Right lobe of liver (tissue), 6 donors: Measurements from ENCODE around the gene MAP3K14. TPM values are rescaled to one million over a fixed set of nuclear protein-coding genes. Genes with fewer than 3 reads are reported as not detected.
A peak's percentile ranks its signal among the peaks of the same experiment; 100 is the strongest.

Source experiments
- ATAC-seq, 4 donors: fragments of 200-7000 bp; cut with Tn5 transposase; one replicate each; pipeline ENCODE4 v1.9.1; 2020; ENCODE audit warnings: mild to moderate bottlenecking in 4 of 4, moderate library complexity in 4 of 4
- DNase-seq, 3 donors: peaks; one replicate each; pipeline ENCODE4 v3.0.0-alpha.2; 2020
- H3K27ac ChIP-seq, 3 donors: fragments of 200-600 bp; one replicate each; pipeline ENCODE4 v1.8.0; 2022
- H3K27me3 ChIP-seq, 2 donors: fragments of 200-600 bp; one replicate each; pipeline ENCODE4 v1.8.0; 2022
- H3K36me3 ChIP-seq, 4 donors: fragments of 200-600 bp; sonication (generic) in 1 of 4; one replicate each; pipeline versions ENCODE4 v1.5.1 to v1.8.0; 2017 to 2022; ENCODE audit warnings: control low read depth in 1 of 4
- H3K4me1 ChIP-seq, 4 donors: fragments of 200-600 bp; sonication (generic) in 1 of 4; one replicate each; pipeline versions ENCODE4 v1.5.1 to v1.8.0; 2017 to 2022; ENCODE audit warnings: control low read depth in 1 of 4
- H3K4me3 ChIP-seq, 3 donors: fragments of 200-600 bp; one replicate each; pipeline ENCODE4 v1.8.0; 2022
- H3K9me3 ChIP-seq, 4 donors: fragments of 200-600 bp; sonication (generic) in 1 of 4; one replicate each; pipeline versions ENCODE4 v1.5.1 to v1.8.0; 2017 to 2022; ENCODE audit warnings: control low read depth in 1 of 4
- POLR2A ChIP-seq: fragments of 450-650 bp; IDR thresholded peaks from one replicate; pipeline ENCODE4 v1.6.1; 2017; ENCODE audit warnings: antibody characterized with exemption, mild to moderate bottlenecking
- WGBS: methylation state at CpG from one replicate; pipeline ENCODE4 v1.1.6; 2018; ENCODE audit warnings: low coverage, low lambda C conversion rate; ENCODE audit not compliant: insufficient coverage; ENCODE audit errors: missing lambda C conversion rate; 5-methylcytosine and 5-hydroxymethylcytosine counted together
- intact Hi-C, 2 donors: fragments of 100-400 bp; cut with DNase I; formaldehyde crosslinking; loops; one replicate each; pipeline versions ENCODE4 v1.11.2 to v1.14.1; 2022
- total RNA-seq, 6 experiments: library from RNA; depleted of rRNA in 2 of 6; stranded (reverse); fragments of >200 nt in 2 of 6; fragmentation: NEBNext Ultra II Directional in 3 of 6; extraction: Animal tissue kit (Norgen Biotek cat#: 25700) in 3 of 6; gene quantifications; one replicate each; pipeline versions ENCODE4 v1.1.0 to v1.2.4, GENCODE V29; 2016 to 2023
- TF ChIP-seq, protein P1 (sequence below), 4 donors: fragments of 200-600 bp in 3 of 4; fragments of 450-650 bp in 1 of 4; IDR thresholded peaks; one replicate each; pipeline versions ENCODE4 v1.5.1 to v1.8.0; 2016 to 2022; ENCODE audit warnings: antibody characterized with exemption in 4 of 4, mild to moderate bottlenecking in 2 of 4
- donor health status: DM: no; HTN: yes; CAD: no.
- donor health status: DM: no; HTN: no; CAD: no.
- donor health status: DM: no; HTN: no; CAD: no.
- donor health status: DM: no; HTN: yes; CAD: no.
- donor health status: DM: no; HTN: yes; CAD: no.

Gene MAP3K14
- total RNA-seq, 6 experiments from 2014 or later = 4.8 to 7.8 (median 6.3) TPM

DNA sequence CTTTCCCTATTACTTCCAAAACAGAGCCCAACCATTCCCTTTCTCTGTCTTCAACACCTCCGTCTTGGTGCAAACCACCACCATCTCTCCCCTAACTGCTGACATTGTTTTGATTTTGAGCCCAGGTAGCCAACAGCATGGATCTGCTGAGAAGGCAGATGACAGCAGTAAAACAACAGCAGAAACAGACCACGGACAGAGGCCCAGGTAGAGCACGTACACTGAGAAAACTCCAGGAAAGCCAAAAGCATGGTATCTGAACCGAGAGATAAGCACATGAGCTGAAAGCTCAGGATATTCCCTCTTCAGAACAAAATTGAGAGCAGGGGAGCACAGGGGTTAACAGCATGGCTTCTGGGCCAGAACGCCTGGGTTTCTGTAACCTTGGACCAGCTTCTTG, 18.9 kb upstream of the MAP3K14 start:
- 71% methylated on average over 4 of the region's 5 CpGs for WGBS
- H3K4me3 ChIP-seq = no peak overlapping the region
- H3K27ac ChIP-seq = no peak overlapping the region
- intact Hi-C loops = no loop called here
- DNase-seq (peak in 1 of 3 donors; percentile 13), ATAC-seq (no peak)
- TF ChIP-seq, protein P1, sequence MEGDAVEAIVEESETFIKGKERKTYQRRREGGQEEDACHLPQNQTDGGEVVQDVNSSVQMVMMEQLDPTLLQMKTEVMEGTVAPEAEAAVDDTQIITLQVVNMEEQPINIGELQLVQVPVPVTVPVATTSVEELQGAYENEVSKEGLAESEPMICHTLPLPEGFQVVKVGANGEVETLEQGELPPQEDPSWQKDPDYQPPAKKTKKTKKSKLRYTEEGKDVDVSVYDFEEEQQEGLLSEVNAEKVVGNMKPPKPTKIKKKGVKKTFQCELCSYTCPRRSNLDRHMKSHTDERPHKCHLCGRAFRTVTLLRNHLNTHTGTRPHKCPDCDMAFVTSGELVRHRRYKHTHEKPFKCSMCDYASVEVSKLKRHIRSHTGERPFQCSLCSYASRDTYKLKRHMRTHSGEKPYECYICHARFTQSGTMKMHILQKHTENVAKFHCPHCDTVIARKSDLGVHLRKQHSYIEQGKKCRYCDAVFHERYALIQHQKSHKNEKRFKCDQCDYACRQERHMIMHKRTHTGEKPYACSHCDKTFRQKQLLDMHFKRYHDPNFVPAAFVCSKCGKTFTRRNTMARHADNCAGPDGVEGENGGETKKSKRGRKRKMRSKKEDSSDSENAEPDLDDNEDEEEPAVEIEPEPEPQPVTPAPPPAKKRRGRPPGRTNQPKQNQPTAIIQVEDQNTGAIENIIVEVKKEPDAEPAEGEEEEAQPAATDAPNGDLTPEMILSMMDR (IDR thresholded peaks at IDR 0.05) = no peak
- no peak for TF ChIP-seq POLR2A
- H3K27me3 ChIP-seq = no peaks in the 10 kb centered on the region
- no peaks in the 10 kb centered on the region for H3K9me3 ChIP-seq
- no peaks in the 10 kb centered on the region for H3K4me1 ChIP-seq
- no peaks in the 10 kb centered on the region for H3K36me3 ChIP-seq

GRCh38 chr17:45334701-45335677, 18.2 kb upstream of the MAP3K14 start:
- no peak overlapping the region for H3K4me3 ChIP-seq
- no peaks in the 10 kb centered on the region for H3K36me3 ChIP-seq
- intact Hi-C loops = no loop called here
- DNase-seq = peak in 1 of 3 donors; percentile 16
- WGBS = 83% methylated on average over 7 of the region's 11 CpGs
- TF ChIP-seq POLR2A = no peak
- TF ChIP-seq, protein P1 (IDR thresholded peaks at IDR 0.05) = no peak
- no peak overlapping the region for H3K27ac ChIP-seq
- H3K4me1 ChIP-seq = no peaks in the 10 kb centered on the region
- no peaks in the 10 kb centered on the region for H3K27me3 ChIP-seq
- no peak for ATAC-seq
- no peaks in the 10 kb centered on the region for H3K9me3 ChIP-seq

- no peak for ATAC-seq
- intact Hi-C loops = no loop called here
- peak in 1 of 3 donors; percentile 28 for DNase-seq
- no peaks in the 10 kb centered on the region for H3K27me3 ChIP-seq
- WGBS = 71% methylated on average over 1 of the region's 1 CpG
- no peaks in the 10 kb centered on the region for H3K9me3 ChIP-seq
- H3K4me3 ChIP-seq = no peak overlapping the region
- no peaks in the 10 kb centered on the region for H3K4me1 ChIP-seq
- no peaks in the 10 kb centered on the region for H3K36me3 ChIP-seq
- TF ChIP-seq POLR2A = no peak
- TF ChIP-seq, protein P1 (IDR thresholded peaks at IDR 0.05) = no peak
- H3K27ac ChIP-seq = no peak overlapping the region
Observed at GRCh38 chr17:45334231-45334630, 17.4 kb upstream of the MAP3K14 start.

GRCh38 chr17:45333702-45334092, 16.9 kb upstream of the MAP3K14 start:
- 100% methylated on average over 1 of the region's 4 CpGs for WGBS
- no peak overlapping the region for H3K27ac ChIP-seq

More at GRCh38 chr17:45333702-45334092, 16.9 kb upstream of the MAP3K14 start:
- intact Hi-C loops = no loop called here
- no peak for ATAC-seq
- no peaks in the 10 kb centered on the region for H3K4me1 ChIP-seq
- H3K27me3 ChIP-seq = no peaks in the 10 kb centered on the region
- H3K9me3 ChIP-seq = no peaks in the 10 kb centered on the region
- no peaks in the 10 kb centered on the region for H3K36me3 ChIP-seq
- TF ChIP-seq, protein P1 (IDR thresholded peaks at IDR 0.05) = no peak
- no peak for TF ChIP-seq POLR2A
- H3K4me3 ChIP-seq = no peak overlapping the region
- DNase-seq = peak in 1 of 3 donors; percentile 20
